H9 (cell line): ENCODE data around the gene PRSS58. TPM values are rescaled to one million over a fixed set of nuclear protein-coding genes. Genes with fewer than 3 reads are reported as not detected.

ENCODE experiments used
- DNase-seq: peaks from one replicate; pipeline ENCODE4 v3.0.0-alpha.2; 2017
- H2AFZ ChIP-seq: one replicate; pipeline ENCODE4 v1.6.1; 2013; ENCODE audit warnings: mild to moderate bottlenecking, low read length, control low read depth, moderate library complexity
- H2AK5ac ChIP-seq: 2 replicates; pipeline ENCODE4 v1.6.1; 2013; ENCODE audit warnings: low read length, control low read depth, mixed read lengths; ENCODE audit not compliant: insufficient read length
- H2BK120ac ChIP-seq: one replicate; pipeline ENCODE4 v1.6.1; 2013; ENCODE audit warnings: low read depth, mild to moderate bottlenecking, low read length, control low read depth, inconsistent platforms; ENCODE audit not compliant: poor library complexity, severe bottlenecking
- H2BK12ac ChIP-seq: 2 replicates; pipeline ENCODE4 v1.6.1; 2013; ENCODE audit warnings: low read length, control low read depth, mixed read lengths, low read depth; ENCODE audit not compliant: insufficient read length
- H2BK15ac ChIP-seq: 2 replicates; pipeline ENCODE4 v1.6.1; 2013; ENCODE audit warnings: low read depth, low read length, control low read depth
- H2BK20ac ChIP-seq: one replicate; pipeline ENCODE4 v1.6.1; 2013; ENCODE audit warnings: low read depth, mild to moderate bottlenecking, low read length, control low read depth, inconsistent platforms; ENCODE audit not compliant: poor library complexity, severe bottlenecking
- H2BK5ac ChIP-seq: 2 replicates; pipeline ENCODE4 v1.6.1; 2013; ENCODE audit warnings: low read length, control low read depth, mixed read lengths; ENCODE audit not compliant: insufficient read length
- H3K14ac ChIP-seq: 2 replicates; pipeline ENCODE4 v1.6.1; 2013; ENCODE audit warnings: low read length, control low read depth; ENCODE audit not compliant: insufficient read depth
- H3K18ac ChIP-seq: 2 replicates; pipeline ENCODE4 v1.6.1; 2013; ENCODE audit warnings: low read depth, mild to moderate bottlenecking, mixed read lengths, low read length, control low read depth; ENCODE audit not compliant: insufficient read length
- H3K23ac ChIP-seq: 2 replicates; pipeline ENCODE4 v1.6.1; 2013; ENCODE audit warnings: low read length, control low read depth, mixed read lengths, low read depth; ENCODE audit not compliant: insufficient read length
- H3K23me2 ChIP-seq: 2 replicates; pipeline ENCODE4 v1.6.1; 2013; ENCODE audit warnings: low read depth, mild to moderate bottlenecking, mixed read lengths, low read length, control low read depth; ENCODE audit not compliant: insufficient read length, poor library complexity, severe bottlenecking
- H3K27ac ChIP-seq: 2 replicates; pipeline ENCODE4 v1.5.1; 2013; ENCODE audit warnings: low read length, control low read depth, mixed read lengths, low read depth; ENCODE audit not compliant: insufficient read length
- H3K27me3 ChIP-seq: 2 replicates; pipeline ENCODE4 v1.6.1; 2013; ENCODE audit warnings: low read length, control low read depth, inconsistent platforms; ENCODE audit not compliant: insufficient read depth
- H3K4ac ChIP-seq: 2 replicates; pipeline ENCODE4 v1.6.1; 2013; ENCODE audit warnings: low read depth, mild to moderate bottlenecking, control low read depth, inconsistent platforms, low read length, moderate library complexity
- H3K4me1 ChIP-seq: 2 replicates; pipeline ENCODE4 v1.6.1; 2013; ENCODE audit warnings: low read length, control low read depth, inconsistent platforms; ENCODE audit not compliant: insufficient read depth
- H3K4me2 ChIP-seq: 2 replicates; pipeline ENCODE4 v1.6.1; 2013; ENCODE audit warnings: low read length, control low read depth, mixed read lengths; ENCODE audit not compliant: insufficient read length, insufficient read depth
- H3K56ac ChIP-seq: 2 replicates; pipeline ENCODE4 v1.6.1; 2013; ENCODE audit warnings: low read depth, mild to moderate bottlenecking, mixed read lengths, low read length, control low read depth; ENCODE audit not compliant: insufficient read length
- H3K79me1 ChIP-seq: 2 replicates; pipeline ENCODE4 v1.6.1; 2013; ENCODE audit warnings: low read depth, mild to moderate bottlenecking, moderate library complexity, low read length, control low read depth, inconsistent platforms; ENCODE audit not compliant: insufficient read depth, poor library complexity, severe bottlenecking
- H3K79me2 ChIP-seq: 2 replicates; pipeline ENCODE4 v1.6.1; 2013; ENCODE audit warnings: low read length, control low read depth, inconsistent platforms; ENCODE audit not compliant: insufficient read depth
- H3K9ac ChIP-seq: 2 replicates; pipeline ENCODE4 v1.6.1; 2013; ENCODE audit warnings: low read length, control low read depth, mixed read lengths; ENCODE audit not compliant: insufficient read length; ENCODE audit errors: extremely low read depth
- H3K9me3 ChIP-seq: one replicate; pipeline ENCODE4 v1.6.1; 2013; ENCODE audit warnings: low read depth, low read length, inconsistent platforms; ENCODE audit not compliant: control insufficient read depth
- H3T11ph ChIP-seq: one replicate; pipeline ENCODE4 v1.6.1; 2013; ENCODE audit warnings: mild to moderate bottlenecking, low read length, control low read depth, inconsistent platforms
- H4K20me1 ChIP-seq: one replicate; pipeline ENCODE4 v1.6.1; 2013; ENCODE audit not compliant: control insufficient read depth, insufficient read length, insufficient read depth
- H4K5ac ChIP-seq: 2 replicates; pipeline ENCODE4 v1.6.1; 2013; ENCODE audit warnings: low read depth, mild to moderate bottlenecking, mixed read lengths, low read length, control low read depth; ENCODE audit not compliant: insufficient read length
- H4K8ac ChIP-seq: replicated peaks from 2 replicates; pipeline ENCODE4 v1.6.1; 2013; ENCODE audit warnings: low read length, control low read depth, mixed read lengths, low read depth; ENCODE audit not compliant: insufficient read length
- H4K91ac ChIP-seq: 2 replicates; pipeline ENCODE4 v1.6.1; 2013; ENCODE audit warnings: low read depth, mild to moderate bottlenecking, moderate library complexity, mixed read lengths, low read length, control low read depth; ENCODE audit not compliant: insufficient read length
- H3K27ac Mint-ChIP-seq, 3 experiments: 2 replicates in 2 of 3; 3 replicates in 1 of 3; pipeline ENCODE4 v1.8.0; 2020 to 2021; ENCODE audit warnings: mixed read lengths in 3 of 3, mild to moderate bottlenecking in 1 of 3, moderate library complexity in 1 of 3
- H3K27me3 Mint-ChIP-seq: 2 replicates; pipeline ENCODE4 v1.8.0; 2021; ENCODE audit warnings: low read depth, mild to moderate bottlenecking, moderate library complexity, mixed read lengths
- H3K36me3 Mint-ChIP-seq, 3 experiments: 2 replicates in 2 of 3; 3 replicates in 1 of 3; pipeline ENCODE4 v1.8.0; 2020 to 2021; ENCODE audit warnings: low read depth in 3 of 3, mixed read lengths in 3 of 3; ENCODE audit not compliant: insufficient read depth in 1 of 3
- H3K4me1 Mint-ChIP-seq, 2 experiments: 2 replicates each; pipeline ENCODE4 v1.8.0; 2020; ENCODE audit warnings: mixed read lengths in 2 of 2
- H3K4me3 Mint-ChIP-seq, 2 experiments: 2 replicates in 1 of 2; 3 replicates in 1 of 2; pipeline ENCODE4 v1.8.0; 2020 to 2021; ENCODE audit warnings: mild to moderate bottlenecking in 2 of 2, mixed read lengths in 2 of 2, moderate library complexity in 1 of 2
- H3K9me3 Mint-ChIP-seq, 2 experiments: 2 replicates in 1 of 2; 3 replicates in 1 of 2; pipeline ENCODE4 v1.8.0; 2020; ENCODE audit warnings: mild to moderate bottlenecking in 2 of 2, mixed read lengths in 2 of 2, moderate library complexity in 1 of 2
- CTCF ChIP-seq: fragments of 200-600 bp; sonication (generic); conservative IDR thresholded peaks from 3 replicates; pipeline ENCODE4 v1.8.0; 2021; ENCODE audit warnings: antibody characterized with exemption, mild to moderate bottlenecking
- WGBS: extraction: QIAGEN DNeasy Blood & Tissue Kit; methylation state at CpG from one replicate; pipeline ENCODE4 v1.1.7; 2013; ENCODE audit warnings: missing lambda C conversion rate, low lambda C conversion rate, mixed read lengths; ENCODE audit not compliant: insufficient read length; ENCODE audit errors: extremely low coverage; 5-methylcytosine and 5-hydroxymethylcytosine counted together
- total RNA-seq: library from RNA; stranded (reverse); gene quantifications from 2 replicates; pipeline ENCODE4 v1.2.1, GENCODE V29; 2021

Gene PRSS58
- total RNA-seq, 1 experiment from 2014 or later = not detected

- Mint-ChIP-seq H3K4me3 (no peak overlapping the region), H3K9me3 (peaks cover 0 to 5% of the 10 kb centered on the region in 2 experiments; a peak in 2 of 5 replicates), H3K36me3 (no peaks in the 10 kb centered on the region; a peak in 1 of 7 replicates), H3K27me3 (peaks cover 16% of the 10 kb centered on the region), H3K4me1 (peaks cover 5 to 7% of the 10 kb centered on the region in 2 experiments), H3K27ac (no peak overlapping the region)
- no peak overlapping the region for H2BK15ac ChIP-seq
- no peaks in the 10 kb centered on the region for H3K9me3 ChIP-seq
- H3K23me2 ChIP-seq = no peaks in the 10 kb centered on the region
- no peak overlapping the region for H2AK5ac ChIP-seq
- no peak overlapping the region for H3K23ac ChIP-seq
- H3T11ph ChIP-seq = no peak overlapping the region
- no peak overlapping the region for H2AFZ ChIP-seq
- no peaks in the 10 kb centered on the region for H3K79me2 ChIP-seq
- no peak overlapping the region for H3K14ac ChIP-seq
- no peaks in the 10 kb centered on the region for H3K79me1 ChIP-seq
- H4K20me1 ChIP-seq = no peaks in the 10 kb centered on the region
- no peak overlapping the region for H4K8ac ChIP-seq
- no peak overlapping the region for H2BK20ac ChIP-seq
- no peak overlapping the region for H4K91ac ChIP-seq
- H2BK12ac ChIP-seq = no peak overlapping the region
- no peaks in the 10 kb centered on the region for H3K27me3 ChIP-seq
- H3K27ac ChIP-seq = no peak overlapping the region
- no peak overlapping the region for H3K4ac ChIP-seq
- H3K9ac ChIP-seq = no peak overlapping the region
- H3K4me1 ChIP-seq = no peaks in the 10 kb centered on the region
- H3K4me2 ChIP-seq = no peak overlapping the region
- H3K18ac ChIP-seq = no peak overlapping the region
- no peak overlapping the region for H3K56ac ChIP-seq
- no peak overlapping the region for H4K5ac ChIP-seq
- peak; percentile 68 for TF ChIP-seq CTCF
- H2BK5ac ChIP-seq = no peak overlapping the region
- no peak overlapping the region for H2BK120ac ChIP-seq
- peak; percentile 88 for DNase-seq
- no CpG with 5 or more reads among the region's 7 CpGs for WGBS
Measured at GRCh38 chr7:142231716-142232115, 26.1 kb downstream of the PRSS58 start.
